GM15510 (cell line): Measurements from ENCODE around the gene NMU.

ENCODE experiments used
- POLR2A ChIP-seq: IDR thresholded peaks from 3 replicates; pipeline ENCODE4 v1.6.1; 2011; ENCODE audit warnings: borderline replicate concordance; ENCODE audit not compliant: insufficient read length; ENCODE audit errors: extremely low read depth

Gene NMU

DNA sequence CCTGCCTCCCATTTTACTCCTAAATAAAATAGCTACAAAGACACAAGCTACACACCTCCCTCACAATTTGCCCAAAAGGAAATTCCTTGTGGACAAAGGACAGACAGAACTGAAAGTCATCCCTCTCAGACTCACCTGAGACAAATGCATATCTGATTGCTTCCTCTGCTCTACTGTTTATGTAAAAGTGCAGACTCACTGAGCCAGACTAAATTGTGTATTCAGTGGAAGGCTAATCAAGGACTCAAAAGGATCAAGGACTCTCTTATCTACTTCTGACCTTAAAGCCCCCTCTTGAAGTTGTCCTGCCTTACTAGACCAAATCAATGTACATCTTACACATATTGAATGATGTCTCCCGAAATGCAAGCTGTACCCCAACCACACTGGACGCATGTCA is 47.9 kb downstream of the NMU start:
- TF ChIP-seq POLR2A: no peak

DNA sequence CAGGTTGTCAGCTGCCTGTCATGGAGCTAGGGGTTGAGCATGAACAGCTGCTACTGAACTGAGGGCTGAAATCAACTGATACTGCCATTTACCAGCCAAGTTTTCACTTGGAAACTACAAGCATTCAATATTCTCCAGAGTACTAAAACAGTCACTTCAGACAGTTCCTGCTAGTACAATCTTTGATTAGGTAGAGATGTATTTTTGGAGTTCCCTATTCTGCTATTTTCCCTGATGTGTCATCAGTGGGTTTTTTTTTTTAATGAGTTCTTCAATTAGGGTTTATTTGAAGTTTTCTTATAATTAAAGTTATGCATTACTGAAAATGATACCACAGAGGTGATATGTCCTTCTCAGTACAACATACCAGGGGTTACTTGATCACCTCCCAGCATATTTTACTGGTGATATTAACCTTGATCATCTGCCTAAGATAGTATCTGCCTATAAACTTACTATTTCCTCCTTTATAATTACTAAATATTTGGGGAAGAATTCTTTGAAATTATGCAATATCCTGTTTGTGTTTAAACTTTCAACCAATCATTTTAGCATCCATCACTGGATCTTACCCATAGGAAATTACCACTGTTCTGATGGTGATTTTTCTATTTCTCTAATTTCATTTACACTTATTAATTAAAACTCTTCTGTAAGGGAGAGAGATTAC is 57.6 kb downstream of the NMU start:
- TF ChIP-seq POLR2A: no peak

DNA sequence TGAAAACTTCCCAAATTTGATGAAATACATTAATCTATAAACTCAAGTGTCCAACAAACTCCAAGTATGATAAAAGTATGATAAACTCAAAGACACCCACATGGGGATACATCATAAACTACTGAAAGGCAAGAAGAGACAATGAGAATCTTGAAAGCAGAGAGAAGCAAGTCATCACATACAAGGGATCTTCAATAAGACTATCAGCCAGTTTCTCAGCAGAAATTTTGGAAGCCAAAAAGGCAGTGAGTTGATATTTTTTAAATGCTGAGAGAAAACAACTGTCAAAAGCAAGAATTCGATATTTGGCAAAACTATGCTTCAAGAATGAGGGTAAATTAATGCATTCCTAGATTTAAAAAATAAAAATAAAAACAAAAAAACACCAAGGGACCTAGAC is 60.6 kb downstream of the NMU start:
- no peak for TF ChIP-seq POLR2A

DNA sequence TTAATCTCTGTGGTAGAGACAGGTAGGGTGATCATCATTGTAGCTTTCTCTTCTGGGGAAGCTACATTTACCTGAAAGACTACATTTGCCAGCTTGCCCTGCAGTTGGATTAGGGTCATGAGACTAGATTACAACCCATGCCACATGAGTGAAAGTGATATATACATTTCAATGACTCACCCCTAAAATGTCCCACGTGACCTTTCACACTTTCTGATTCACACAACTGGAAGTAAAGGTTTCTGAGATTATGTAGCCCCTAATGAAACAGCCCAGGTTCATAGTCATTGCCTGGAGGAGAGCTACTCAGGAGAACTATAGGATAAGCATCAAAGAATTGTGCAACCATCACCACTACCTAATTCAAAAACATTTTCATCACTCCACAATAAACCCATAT is 61.8 kb downstream of the NMU start:
- TF ChIP-seq POLR2A: no peak

DNA sequence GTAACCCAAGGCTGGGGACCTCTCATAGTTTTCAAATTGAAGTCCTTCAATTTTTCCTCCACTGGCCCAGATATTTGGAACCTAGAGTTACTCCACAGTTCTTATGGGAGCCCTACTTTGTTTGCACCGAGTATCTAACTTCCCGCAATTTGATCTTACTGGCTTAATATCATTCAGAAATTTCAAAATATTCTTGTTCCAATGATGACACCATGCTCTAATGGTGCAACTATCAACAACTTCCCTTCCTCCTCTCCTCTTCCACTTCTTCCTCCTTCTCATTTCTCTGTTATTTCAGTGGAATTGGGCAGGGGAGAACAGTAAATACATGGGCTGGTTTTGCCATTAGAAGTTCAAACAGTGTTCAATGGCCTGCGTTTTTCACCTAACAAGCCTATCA is 64.3 kb downstream of the NMU start:
- no peak for TF ChIP-seq POLR2A

DNA sequence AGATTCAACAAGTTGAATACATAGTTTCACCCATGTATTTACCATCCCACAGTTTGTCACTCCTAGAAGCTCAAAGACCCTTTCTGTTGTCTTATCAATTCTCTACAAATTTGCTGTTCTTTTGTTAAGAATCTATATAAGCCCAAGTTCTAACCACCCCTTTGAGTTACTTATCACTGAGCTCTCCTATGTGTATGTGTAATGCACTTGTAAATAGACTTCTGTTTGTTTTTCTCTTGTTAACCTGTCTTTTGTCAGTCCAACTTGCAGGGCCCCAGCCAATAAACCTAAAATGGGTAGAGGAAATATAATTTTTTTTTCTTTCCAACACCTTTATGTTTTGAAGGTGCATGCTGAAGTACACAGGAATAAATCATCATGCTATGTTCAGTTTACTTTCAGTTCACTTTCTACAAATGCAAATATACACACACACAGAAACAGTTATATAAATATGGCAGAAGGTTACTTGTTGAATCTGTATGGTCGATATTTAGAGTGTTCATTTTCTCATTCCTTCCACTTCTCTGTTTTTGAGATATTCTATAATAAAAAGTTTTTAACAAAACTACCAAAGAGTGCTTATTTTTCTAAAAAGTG is 67.1 kb downstream of the NMU start:
- TF ChIP-seq POLR2A: no peak

- TF ChIP-seq POLR2A: no peak
Observed at GRCh38 chr4:55561889-55562288, 74.2 kb downstream of the NMU start.

DNA sequence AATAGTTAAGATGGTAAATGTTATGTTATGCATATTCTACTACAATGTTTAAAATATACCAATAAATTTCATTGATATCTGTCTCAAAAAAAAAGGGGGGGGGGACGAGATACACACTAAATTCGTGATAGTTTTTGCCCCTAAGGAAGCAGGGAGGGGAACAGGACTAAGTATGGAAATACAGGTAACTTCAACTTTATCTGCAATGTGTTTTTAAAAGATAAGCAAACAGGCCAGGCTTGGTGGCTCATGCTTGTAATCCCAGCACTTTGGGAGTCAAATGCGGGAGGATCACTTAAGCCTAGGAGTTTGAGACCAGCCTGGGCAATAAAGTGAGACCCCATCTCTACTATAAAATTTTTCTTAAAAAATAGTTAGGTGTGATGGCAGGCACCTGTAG is 76.0 kb downstream of the NMU start:
- TF ChIP-seq POLR2A: no peak

DNA sequence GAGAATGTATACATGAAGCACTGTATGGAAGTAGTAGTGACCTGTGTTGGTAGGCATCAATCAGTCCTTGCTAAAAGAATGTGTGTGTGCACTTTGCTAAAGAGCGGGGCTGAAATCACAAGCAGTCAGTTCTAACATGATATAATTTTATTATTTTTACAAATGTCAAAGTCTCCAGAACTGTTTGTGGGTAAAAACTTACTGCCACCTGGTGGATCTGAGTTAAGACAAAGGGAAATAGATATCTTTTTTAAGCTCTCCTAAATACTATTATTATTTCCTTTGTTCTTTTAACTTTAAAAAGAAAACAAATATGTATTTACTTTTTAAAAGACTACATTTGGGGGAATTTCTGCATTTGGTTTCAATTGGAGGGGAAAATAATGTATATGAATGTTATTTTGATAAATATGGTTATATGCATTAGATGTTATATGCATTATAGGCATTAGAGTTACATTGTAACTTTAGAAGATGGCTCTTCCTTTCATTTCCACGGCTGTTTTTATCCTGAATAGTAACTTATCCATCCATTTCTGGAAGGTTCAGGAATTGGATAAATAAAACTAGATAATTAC is 81.6 kb downstream of the NMU start:
- TF ChIP-seq POLR2A: no peak

GRCh38 chr4:55553441-55554201 is 82.5 kb downstream of the NMU start:
- no peak for TF ChIP-seq POLR2A

GRCh38 chr4:55549888-55550287 is 86.2 kb downstream of the NMU start:
- TF ChIP-seq POLR2A: no peak

- no peak for TF ChIP-seq POLR2A
Observed at GRCh38 chr4:55547918-55548317, 88.2 kb downstream of the NMU start.

DNA sequence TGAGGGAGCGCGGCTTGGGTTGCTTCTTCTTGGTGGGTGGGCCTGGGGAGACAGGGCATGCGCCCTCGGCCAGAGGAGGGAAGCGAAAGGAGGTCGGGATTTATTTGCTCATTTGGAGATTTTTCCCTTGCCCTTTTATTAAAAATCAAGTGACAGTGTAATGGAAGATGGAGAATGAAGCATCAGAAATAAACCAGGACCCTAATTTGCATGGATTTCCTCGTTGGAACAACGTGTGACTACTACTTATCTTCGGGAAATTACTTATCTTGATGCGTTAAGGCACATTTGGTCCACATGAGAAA is 88.7 kb downstream of the NMU start:
- TF ChIP-seq POLR2A: no peak

- TF ChIP-seq POLR2A: peak; percentile 76
Observed at GRCh38 chr4:55546756-55547465, 89.2 kb downstream of the NMU start, which contains the start of gene CLOCK. Gene CLOCK, minus strand, starts transcription at chr4:55546909. Its CDS starts 64,124 bp downstream, at chr4:55482785.

DNA sequence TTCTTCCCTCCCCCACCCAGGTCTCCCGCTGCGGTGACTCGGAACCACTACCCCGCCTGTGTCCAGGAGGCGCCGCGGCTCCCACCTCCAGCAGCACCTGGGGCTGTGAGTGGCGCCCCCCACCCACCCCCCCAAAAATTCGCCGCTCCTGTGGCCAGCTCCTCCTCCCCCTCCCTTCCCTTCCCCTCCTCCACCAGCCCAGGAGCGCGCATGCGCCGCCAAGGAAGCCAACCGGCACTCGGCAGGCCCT is 89.7 kb downstream of the NMU start:
- TF ChIP-seq POLR2A: no peak
